HG03575 (cell line): Measurements from ENCODE around the gene SUSD6.
"Not testable (repeated sequence)": the region's sequence is repeated elsewhere in the genome, so short reads cannot be mapped to it uniquely, and the experiment has no call there.

ENCODE experiments used
- ATAC-seq: cut with Tn5 transposase; IDR thresholded peaks from one replicate; pipeline ENCODE4 v1.9.1; 2021; ENCODE audit not compliant: unreplicated experiment, insufficient number of reproducible peaks, low FRiP score; ENCODE audit errors: extremely low read depth

Gene SUSD6

DNA sequence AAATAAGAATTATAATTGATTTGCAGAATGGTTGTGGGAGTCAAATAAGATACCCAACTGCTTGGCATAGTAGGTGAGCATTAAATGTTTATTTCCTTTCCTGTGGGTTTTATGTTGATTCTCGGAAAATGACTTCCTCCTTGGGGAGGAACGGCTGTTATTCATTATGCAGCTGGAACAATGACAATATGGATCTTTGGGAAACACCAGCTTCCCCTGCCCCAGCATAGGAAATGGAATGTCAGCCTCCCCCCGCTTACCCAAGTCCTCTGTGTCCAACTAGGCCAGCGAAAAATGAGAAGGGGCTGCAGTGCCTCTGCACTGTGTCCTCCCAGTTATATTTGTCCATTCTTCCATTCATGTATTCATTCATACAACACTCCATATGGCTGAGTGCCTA lies 25.0 kb upstream of the SUSD6 start:
- no peak for ATAC-seq

DNA sequence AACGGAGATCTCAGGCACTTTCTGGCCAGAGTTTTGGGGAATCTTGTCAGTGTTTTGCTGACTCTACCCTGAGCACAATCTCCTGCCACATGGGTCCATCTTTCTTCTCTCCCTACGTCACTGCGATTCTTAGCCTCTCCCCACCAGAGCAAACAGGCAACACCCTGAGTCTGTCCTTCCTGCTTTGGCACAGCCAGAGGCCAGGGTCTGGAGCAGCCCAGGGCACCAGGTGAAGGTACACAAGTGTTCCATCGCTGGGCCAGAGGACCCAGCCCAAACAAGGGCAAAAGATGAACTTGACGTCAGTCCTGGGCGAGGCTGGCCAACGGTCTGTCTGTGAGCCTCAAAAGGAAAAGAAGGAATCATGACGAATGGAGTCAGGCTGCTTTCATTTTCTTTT lies 24.0 kb upstream of the SUSD6 start:
- no peak for ATAC-seq

DNA sequence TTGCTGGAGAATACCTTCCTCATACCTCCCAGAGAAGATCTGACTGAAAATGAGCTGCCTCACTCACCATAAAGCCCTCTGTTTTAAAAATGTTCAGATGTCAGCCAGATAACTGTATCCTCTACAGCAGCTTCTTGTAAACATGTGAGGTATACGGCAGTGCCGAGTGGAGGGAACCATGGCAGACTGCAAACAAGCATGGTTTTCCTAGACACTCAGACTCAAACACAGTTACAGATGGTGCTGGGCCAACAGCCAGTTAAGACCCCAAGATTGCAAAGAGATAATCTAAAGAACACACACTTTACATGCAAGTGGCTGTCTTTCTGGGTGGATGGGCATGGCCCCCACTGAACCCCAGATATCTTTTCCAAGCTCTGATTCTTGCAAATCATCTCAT lies 20.1 kb upstream of the SUSD6 start:
- ATAC-seq = no peak

DNA sequence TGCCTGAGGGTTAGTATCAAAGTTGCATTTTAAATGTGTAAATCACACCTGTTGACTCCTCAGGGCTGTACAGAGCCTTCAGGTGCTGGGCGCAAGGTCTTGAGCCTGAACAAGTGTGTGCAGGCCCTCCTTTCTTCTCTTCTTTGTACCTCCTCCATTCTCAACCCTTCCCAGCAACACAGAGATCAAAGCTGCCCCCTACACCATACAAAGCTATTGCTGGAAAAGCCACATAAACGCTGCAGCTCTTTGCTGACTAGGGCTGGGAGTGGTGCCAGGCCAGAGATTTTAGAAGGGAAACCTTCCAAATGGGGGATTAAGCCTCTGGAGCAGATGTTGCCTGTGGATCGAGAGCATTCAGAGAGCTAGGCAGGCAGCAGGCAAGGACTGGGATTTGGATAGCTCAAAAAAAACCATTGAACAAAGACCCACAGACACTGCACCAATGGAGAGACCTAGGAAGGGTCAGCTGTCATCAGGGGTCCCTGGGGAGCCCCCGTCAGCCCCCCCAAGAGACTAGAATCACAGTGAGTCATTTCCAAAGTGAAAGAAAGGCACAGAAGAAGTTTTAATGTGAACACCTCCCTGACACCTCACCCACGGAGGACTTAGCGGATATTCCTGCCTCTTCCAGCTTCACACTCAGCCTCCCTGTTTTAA lies 18.2 kb upstream of the SUSD6 start:
- no peak for ATAC-seq

DNA sequence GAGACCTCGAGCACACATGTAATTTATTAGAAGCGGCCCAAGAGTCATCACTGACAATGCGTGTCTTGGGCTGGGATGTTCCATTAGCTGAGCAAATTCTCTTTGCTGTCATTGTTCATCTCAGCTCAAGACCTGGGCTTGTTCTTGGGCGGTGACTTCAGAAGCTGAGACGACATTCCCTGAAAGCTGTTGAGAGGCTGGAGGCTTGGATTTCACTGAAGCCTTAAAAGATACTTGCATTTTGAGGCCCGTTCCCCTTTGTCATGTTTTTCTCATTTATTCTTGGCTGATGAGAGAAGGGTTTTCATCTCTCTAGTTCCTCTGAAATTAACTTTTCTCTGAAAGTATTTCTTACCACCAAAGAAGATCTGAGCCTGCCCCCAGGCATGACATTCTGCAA lies 16.6 kb upstream of the SUSD6 start:
- no peak for ATAC-seq

DNA sequence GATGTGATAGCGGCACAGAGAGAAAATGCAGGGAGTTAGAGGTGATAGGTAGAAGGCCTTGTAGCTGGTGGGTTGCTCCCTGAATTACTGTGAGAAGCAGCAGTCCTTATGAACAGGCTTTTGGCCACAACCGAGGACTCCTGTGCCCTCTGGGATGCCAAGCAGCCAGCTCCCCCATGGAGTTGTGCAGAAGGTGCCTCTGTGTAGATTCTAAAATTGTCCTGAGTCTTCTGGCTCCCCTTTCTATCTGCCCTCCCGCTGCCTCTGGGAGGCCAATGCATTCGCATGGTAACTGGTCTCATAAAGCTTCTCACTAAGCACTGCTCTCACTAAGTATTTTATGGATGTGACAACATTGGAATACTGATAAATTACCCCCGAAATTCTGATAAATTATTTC lies 16.1 kb upstream of the SUSD6 start:
- ATAC-seq = no peak

DNA sequence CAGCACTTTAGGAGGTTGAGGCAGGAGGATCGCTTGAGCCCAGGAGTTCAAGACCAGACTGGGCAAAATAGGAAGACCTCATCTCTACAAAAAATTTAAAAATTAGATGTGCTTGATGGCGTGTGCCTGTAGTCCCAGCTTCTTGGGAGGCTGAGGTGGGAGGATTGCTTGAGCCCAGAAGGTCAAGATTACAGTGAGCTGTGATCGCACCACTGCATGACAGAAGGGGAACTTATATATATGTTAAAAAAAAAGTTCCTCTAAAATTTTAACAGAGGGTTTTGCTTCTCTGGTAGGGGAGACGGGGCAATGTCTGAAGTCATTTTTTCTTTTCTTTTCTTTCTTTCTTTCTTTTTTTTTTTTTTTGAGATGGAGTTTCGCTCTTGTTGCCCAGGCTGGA lies 12.0 kb upstream of the SUSD6 start:
- ATAC-seq = not testable (repeated sequence)

DNA sequence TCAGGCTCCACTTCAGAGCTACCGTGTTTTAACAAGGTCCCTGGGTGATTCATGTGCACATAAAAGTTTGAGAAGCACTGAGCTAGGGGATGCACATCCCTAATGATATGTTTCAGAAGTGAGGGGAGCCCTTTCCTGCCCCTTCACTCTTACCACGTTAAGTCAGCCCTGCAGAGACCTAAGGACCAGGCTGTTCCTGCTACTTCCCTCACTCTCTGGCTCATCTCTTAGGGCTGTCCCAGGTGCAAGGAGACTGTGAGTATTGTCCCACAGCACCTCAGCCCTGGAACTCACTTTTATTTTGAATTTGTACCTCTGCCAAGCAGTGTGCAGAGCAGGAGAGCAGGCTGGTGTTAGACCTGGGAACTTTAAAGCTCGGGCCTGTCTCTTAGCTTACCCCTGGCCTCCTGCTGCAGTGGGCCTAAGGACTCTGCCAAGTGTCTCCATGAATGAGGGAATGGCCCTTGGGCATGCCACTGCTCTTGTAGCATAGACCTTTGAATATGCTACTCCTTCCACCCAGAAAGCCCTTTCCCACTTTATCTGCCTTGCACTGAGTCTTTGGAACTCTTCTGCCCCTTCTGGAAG lies 11.0 kb upstream of the SUSD6 start:
- ATAC-seq = no peak

DNA sequence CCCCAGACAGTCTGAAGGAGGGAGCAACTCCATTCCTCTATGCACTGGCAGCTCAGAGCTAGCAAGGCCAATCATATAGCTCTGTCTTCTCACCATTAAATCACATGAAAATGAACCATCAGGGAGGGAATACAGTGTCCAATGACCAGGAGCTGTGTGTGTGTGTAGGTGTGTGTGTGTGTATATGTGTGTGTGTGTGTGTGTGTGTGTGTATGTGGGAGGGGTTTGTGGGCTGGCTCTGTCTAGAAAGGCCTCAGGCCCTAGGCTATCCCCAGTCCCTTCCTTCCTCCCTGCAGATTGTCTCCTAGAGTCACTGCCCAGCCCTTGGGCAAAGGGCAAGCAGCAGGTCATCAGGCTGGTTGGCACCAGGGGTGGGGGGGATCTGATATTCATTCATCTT lies 5.7 kb upstream of the SUSD6 start:
- no peak for ATAC-seq

DNA sequence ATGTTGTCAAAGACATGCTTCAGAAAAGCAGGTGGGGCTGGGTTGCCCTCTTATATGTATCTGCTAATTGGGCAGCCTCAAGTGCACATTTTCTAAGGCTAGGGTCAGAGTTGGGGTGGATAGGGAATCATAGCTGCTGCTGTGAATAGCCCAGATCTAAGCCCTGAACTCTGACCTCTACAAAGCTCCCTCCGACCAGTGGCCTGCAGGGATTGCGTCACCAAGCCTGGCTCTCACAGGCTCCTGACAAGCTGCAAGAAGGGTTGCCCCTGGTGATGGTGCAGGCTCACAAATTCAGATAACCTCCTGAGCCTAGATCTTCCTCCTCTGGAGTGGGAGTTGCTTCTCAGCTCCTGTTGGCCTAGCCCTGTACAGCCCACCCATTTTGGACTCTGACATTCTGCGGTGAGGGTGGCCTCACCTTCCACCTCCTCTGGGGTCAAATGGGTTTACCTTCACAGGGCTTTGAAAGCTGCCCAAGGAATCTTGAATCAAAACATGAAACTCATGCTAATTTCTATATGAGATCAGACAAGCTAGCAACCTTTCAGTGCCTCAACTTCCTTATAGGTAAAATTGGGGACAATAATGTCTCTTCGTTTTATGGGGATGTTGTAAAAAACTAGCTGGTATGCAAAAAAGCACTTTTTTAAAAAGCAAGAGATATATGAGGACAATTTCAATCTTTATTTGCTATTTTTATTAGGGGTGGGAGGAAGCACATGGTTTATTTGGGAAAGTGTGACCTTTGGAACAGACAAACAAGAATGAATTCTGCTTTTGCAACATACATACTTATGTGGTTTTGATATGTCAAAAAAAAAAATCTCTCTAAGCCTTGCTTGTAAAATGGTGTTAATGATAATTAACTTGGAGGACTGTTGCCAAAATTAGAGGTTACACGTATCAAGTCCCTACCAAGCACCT lies 4.9 kb upstream of the SUSD6 start:
- no peak for ATAC-seq

DNA sequence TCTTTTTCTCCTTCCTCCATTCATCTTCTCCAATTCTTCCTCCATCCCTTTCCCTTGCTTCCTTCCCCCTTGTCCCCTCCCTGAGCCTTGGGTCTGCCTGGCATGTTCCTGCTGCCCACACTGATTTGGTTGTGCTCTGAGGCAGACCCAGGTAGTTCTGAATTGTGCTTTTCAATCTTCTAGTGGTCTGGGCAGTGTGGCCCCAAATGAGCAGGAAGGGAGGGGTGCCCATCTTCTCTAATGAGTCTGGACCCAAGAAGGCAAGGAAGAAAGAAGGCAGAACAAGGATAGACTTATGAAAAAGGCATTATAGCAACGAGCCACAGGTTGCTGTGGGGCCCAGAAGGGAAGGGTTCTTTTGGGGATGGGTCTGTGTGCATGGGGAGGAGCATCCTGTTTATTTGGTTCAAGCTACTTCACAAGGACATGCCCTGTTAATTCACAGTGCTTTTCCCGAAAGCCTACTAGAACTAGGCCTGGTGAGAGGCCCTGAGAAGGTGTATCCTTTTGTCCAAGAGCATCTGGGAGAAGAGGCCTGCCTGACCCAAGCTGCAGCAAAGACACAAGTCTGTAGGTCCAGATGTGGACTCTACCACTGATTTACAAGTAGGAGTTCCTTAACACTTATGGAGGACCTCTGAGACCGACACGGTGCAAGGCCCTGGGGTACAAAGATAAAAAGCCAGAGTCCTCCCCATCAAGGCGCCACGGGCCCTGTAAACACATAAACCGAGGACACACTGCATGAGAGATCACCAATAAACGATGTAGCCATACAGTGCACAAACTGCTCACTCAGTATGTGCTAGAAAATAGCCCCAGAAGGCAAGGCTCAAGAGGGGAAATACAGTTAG lies 1.1 kb upstream of the SUSD6 start:
- ATAC-seq = no peak

DNA sequence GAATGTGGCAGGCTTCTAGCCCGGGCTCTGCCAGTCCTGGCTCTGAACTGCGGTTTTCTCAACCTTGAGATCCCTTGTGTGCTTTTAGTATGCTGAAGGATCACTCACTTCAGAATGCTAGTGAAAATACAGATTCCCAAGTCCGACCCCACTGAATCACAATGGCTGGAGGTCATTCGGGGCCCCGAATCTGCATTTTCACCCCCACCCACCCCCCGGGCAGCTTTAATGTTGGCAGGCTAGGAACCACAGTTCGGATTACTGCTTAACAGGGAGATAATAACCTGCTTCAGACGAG lies 573 bp upstream of the SUSD6 start:
- no peak for ATAC-seq

DNA sequence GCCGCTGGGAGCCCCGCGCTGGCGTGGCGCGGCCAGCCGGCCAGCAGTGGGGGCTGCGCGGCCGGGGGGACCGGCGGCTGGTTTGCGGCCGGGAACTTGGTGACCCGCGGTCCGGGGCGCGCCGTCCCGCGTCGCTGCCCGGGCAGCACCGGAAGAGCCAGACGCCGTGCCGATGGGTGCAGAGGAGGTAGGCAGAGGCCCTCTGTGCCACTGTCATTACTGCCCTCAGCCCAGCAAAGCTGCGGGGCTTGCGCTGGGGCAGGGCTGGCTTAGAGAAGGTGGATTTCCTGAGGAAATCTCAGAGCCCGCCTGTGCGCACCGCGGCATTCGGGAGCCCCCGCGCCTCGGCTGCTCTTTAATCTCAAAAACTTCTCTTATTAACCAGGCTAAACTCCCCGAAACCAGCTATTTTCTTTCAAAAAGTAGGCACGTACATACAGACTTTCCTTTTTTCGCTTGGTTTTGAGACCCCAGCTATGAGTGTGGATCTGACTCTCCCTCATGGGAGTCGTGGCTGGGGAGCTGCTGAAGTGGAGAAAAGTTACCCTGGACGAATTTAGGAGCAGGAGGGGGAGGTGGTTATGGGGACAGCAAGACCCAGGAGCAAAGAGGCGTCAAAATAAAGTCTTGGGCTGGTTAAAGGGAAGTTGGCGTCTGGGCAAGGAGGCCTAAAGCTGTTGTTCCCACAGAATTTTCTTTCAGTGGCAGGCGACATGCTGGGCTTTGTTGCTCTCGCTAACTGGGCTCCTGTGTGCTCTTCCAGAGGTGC lies 802 bp downstream of the SUSD6 start:
- no peak for ATAC-seq

DNA sequence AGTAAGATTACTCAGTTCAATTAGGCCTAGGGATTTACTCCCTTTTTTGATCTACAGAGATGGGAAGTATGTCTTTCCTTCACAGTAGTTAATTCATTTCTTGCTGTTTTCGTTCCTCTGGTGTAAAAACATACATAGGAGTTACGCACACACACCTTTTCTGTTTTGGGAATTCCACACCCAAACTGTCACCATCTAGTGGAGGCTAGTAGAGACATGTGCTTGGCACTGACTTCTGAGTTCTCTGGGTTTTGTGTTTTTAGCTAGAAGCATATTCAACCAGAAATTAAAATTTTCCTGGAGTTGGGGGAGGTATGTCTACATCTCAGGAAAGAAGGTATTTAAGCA lies 1.4 kb downstream of the SUSD6 start:
- ATAC-seq = no peak

DNA sequence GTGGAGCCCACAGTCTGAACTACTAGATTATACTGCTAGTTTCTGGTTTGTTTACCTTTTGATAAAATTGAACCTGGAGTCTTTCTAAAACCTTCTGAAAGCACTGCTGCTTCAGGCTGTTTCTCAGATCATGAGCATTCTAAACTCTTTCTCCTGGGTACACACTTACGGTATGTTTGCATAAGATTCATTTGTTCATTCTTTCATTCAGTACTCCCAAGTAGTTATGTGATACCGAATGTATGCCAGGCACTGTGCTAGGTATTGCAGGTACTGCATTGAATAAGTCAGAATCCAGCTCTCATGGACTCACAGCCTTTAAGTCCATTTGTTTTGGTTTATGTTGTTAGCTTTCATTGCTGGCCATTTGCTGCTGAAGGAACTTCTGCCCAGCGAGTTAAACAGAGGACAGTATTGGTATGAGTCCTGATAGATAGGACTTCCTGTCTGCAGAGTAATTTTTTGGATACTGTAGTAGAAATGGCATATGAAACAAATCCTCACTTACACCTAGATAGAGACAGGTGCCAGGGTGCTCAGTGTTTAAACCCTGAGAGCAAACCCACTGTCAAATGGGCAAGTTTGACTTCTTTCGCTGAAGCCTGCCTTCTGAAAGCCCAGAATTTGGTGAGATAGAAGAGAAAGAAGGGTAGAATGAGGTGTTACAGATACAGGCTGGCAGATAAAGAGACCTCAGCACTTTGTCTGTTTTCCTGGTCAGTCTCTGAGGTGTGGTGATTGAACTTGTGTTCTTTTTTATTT lies 2.1 kb downstream of the SUSD6 start:
- ATAC-seq = no peak

DNA sequence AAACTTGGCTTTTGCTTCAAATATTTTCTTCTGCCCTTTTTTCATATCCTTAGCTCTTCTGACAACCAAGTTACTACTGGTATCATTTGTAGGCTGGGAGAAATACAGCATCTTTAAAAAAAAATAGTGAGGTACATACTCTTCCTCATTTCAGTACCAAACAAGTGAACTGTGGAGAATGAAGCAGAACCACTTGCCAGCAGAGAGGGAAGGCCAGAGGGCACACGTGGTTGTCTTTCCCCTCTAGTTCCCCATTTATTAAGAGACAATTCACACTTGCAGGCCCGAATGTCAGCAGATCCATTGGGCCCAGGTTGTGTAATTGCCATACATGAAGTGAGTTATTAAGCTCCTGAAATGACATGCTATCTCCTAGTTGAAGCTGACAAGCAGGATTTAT lies 3.2 kb downstream of the SUSD6 start:
- ATAC-seq = no peak

DNA sequence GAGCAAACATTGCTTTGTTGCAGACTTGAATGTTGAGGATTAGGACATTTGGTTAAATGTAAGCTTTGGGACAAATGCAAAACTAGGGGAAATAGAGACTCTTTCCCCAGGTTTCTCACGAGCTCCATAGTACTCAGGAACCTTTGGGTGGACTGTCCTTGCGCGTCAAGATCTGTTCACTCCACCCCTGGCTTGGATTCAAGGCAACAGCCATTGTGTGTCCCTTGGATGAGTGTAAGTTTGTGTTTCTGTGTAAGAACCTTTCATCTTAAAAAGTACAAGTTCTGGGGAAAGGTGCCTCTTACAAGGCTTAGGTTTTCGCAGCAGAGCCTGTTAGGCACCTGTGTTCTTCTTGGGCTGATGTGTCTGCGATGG lies 3.7 kb downstream of the SUSD6 start:
- no peak for ATAC-seq
